ENCODE data around the gene CPLX3.

The CPLX3 gene

DNA sequence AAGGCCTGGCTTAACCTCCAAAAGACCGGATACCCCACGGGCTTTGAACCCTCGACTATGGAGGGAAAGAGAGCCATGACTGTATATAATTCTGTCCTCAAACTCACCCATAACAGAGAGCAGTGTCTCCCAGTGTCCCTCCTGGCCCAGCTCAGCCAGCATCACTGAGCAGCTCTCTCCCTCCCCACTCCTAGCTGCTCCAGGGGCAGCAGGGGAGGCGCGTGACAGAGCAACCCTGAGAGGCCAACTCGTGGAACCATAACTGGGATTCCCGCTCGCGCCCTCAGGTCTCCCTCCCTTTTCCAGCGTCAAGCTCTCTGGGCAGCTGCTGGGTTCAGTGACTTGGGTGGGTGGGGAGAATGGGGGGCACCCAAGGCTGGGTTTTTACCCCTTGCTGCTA is 561 bp upstream of the CPLX3 start:
- no peak overlapping the region for H3K4me3 ChIP-seq (ENCODE audit: control insufficient read depth, low read depth, low read length)
- TF ChIP-seq, protein P1, sequence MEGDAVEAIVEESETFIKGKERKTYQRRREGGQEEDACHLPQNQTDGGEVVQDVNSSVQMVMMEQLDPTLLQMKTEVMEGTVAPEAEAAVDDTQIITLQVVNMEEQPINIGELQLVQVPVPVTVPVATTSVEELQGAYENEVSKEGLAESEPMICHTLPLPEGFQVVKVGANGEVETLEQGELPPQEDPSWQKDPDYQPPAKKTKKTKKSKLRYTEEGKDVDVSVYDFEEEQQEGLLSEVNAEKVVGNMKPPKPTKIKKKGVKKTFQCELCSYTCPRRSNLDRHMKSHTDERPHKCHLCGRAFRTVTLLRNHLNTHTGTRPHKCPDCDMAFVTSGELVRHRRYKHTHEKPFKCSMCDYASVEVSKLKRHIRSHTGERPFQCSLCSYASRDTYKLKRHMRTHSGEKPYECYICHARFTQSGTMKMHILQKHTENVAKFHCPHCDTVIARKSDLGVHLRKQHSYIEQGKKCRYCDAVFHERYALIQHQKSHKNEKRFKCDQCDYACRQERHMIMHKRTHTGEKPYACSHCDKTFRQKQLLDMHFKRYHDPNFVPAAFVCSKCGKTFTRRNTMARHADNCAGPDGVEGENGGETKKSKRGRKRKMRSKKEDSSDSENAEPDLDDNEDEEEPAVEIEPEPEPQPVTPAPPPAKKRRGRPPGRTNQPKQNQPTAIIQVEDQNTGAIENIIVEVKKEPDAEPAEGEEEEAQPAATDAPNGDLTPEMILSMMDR (IDR thresholded peaks at IDR 0.05; ENCODE audit: control insufficient read depth, insufficient read depth, low read depth, low read length, missing control alignments): no peak
- no peak for DNase-seq (ENCODE audit: low read depth)

DNA sequence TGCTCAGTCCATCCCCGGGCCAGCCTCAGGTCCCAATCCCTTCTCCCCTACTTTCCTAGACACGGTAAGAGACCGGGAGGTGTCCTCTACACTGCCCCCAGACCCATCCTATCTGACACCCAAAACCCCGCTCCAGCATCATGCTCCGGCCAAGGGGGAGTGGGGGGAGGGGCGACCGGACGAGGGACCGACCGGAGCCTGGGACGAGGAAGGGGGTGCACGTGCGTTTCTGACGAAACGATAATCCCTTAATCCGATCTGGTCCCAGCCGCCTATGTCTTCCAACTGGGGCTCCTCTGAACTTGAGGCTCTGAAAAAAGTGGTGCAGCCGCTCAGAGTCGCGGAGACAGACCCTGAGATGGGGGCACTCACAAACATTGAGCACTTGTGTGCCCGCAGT is 494 bp downstream of the CPLX3 start:
- DNase-seq (ENCODE audit: low read depth): no peak
- TF ChIP-seq, protein P1 (IDR thresholded peaks at IDR 0.05; ENCODE audit: control insufficient read depth, insufficient read depth, low read depth, low read length, missing control alignments): no peak
- no peak overlapping the region for H3K4me3 ChIP-seq (ENCODE audit: control insufficient read depth, low read depth, low read length)

DNA sequence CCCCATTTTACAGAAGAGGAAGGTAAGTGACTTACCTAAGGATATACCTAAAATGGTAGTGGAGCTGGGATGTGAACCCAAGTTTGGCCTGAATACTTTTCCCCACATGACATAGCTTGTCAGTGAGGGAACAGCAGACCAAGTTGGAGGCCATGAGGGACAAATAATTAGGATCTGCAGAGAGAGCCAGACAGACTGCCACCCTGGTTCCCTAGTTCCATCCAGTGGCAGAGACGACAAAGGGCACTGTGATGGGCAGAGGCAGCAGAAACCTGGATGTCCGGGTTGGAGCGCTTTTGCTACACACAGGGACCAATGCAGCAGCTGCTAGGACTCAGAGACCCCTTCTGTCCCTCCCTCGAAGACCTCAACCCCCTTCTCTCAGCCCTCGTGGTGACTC is 1.2 kb downstream of the CPLX3 start:
- H3K4me3 ChIP-seq (ENCODE audit: control insufficient read depth, low read depth, low read length): no peak overlapping the region
- DNase-seq (ENCODE audit: low read depth): no peak
- TF ChIP-seq, protein P1 (IDR thresholded peaks at IDR 0.05; ENCODE audit: control insufficient read depth, insufficient read depth, low read depth, low read length, missing control alignments): no peak

DNA sequence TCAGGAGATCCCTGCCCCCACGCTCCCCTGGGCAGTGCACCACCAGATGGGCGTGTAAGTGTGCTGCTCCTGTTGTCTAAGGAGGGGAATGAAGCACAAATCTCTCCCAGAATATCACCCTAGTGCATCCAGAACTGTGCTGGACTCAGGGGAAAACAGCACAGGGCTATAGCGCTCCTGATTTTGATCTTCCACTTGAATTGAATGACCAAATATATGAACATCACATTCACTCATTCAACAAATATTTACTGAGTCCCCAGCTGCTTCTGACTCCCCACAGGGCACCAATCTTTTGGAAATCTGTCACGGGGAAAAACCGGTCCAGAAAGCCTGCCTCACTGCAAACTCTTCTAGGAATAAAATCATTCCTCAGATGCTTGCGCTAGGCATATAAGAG is 2.4 kb downstream of the CPLX3 start:
- TF ChIP-seq, protein P1 (IDR thresholded peaks at IDR 0.05; ENCODE audit: control insufficient read depth, insufficient read depth, low read depth, low read length, missing control alignments): no peak
- no peak overlapping the region for H3K4me3 ChIP-seq (ENCODE audit: control insufficient read depth, low read depth, low read length)
- no peak for DNase-seq (ENCODE audit: low read depth)

DNA sequence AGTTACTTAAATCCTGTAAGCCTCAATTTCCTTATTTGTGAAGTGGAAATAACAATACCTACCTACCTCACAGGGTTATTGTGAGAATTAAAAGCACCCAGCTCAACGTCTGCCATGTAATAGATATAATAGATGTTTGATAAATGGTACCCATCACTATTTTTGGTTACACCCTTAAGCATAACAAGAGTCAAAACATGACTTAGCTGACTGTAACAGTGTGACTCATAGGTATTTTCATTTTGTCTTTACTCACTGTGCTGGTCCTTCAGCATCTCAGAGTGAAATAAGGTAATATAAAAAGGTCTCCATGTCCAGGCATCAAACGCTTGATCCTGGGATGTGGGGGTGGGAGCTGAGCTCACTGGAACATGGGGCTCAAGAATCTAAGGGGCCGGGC is 3.1 kb downstream of the CPLX3 start:
- TF ChIP-seq, protein P1 (IDR thresholded peaks at IDR 0.05; ENCODE audit: control insufficient read depth, insufficient read depth, low read depth, low read length, missing control alignments): no peak
- DNase-seq (ENCODE audit: low read depth): no peak
- H3K4me3 ChIP-seq (ENCODE audit: control insufficient read depth, low read depth, low read length): no peak overlapping the region

DNA sequence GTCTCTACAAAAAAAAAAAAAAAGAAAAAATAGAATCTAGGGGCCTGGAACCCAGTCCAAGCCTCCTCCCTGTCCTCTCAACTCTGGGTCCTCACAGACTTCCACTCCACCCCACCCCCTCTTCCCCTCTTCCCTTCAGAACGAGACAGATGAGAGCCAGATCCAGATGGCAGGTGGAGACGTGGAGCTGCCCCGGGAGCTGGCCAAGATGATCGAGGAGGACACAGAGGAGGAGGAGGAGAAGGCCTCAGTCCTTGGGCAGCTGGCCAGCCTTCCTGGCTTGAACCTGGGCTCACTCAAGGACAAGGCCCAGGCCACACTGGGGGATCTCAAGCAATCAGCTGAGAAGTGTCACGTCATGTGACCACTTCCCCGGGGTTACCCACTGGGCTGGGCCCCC is 3.6 kb downstream of the CPLX3 start:
- DNase-seq (ENCODE audit: low read depth): no peak
- no peak overlapping the region for H3K4me3 ChIP-seq (ENCODE audit: control insufficient read depth, low read depth, low read length)
- TF ChIP-seq, protein P1 (IDR thresholded peaks at IDR 0.05; ENCODE audit: control insufficient read depth, insufficient read depth, low read depth, low read length, missing control alignments): no peak

DNA sequence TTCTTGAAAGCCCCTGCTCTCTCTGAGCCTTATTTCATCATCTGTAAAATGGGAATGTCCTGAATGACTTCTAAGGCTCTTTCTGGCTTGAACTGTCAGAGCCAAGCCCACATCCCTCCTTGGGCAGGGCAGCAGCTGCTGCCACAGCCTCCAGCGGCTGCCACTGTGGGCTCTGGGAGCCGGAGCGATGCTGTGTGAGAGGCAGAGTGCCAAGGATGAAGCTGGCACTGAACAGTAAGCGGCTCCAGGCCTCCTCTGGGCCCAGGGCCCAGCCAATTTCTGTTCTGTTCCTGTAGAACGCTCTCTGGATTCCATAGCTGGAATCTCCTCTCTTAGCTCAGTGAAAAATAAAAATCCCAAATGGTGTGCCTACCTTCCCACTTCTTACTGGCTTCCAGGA is 4.4 kb downstream of the CPLX3 start:
- no peak for DNase-seq (ENCODE audit: low read depth)
- H3K4me3 ChIP-seq (ENCODE audit: control insufficient read depth, low read depth, low read length): no peak overlapping the region
- TF ChIP-seq, protein P1 (IDR thresholded peaks at IDR 0.05; ENCODE audit: control insufficient read depth, insufficient read depth, low read depth, low read length, missing control alignments): no peak

Data from AG09309 (cell line).